OCI-LY1 (cell line): ENCODE data around the gene LOXL4.

Experiments
- H2AFZ ChIP-seq: fragments of 200-600 bp; sonication (generic), shearing (Covaris generic); 2 replicates; pipeline ENCODE4 v1.6.0; 2014; ENCODE audit warnings: antibody characterized with exemption, mild to moderate bottlenecking, low read length
- H3F3A ChIP-seq: fragments of 200-600 bp; sonication (generic), shearing (Covaris generic); 2 replicates; pipeline ENCODE4 v1.6.0; 2014; ENCODE audit warnings: mild to moderate bottlenecking, antibody characterized with exemption, low read length, moderate library complexity; ENCODE audit not compliant: insufficient read depth
- H3K27ac ChIP-seq: fragments of 200-600 bp; sonication (generic); 2 replicates; pipeline ENCODE4 v1.5.1; 2014; ENCODE audit warnings: low read length, mixed run types, mild to moderate bottlenecking, low read depth; ENCODE audit not compliant: poor library complexity, severe bottlenecking
- H3K27me3 ChIP-seq: fragments of 200-600 bp; sonication (generic); 2 replicates; pipeline ENCODE4 v1.6.0; 2014; ENCODE audit warnings: antibody characterized with exemption, mild to moderate bottlenecking, low read length, moderate library complexity; ENCODE audit not compliant: insufficient read depth
- H3K36me3 ChIP-seq: fragments of 200-600 bp; sonication (generic); 2 replicates; pipeline ENCODE4 v1.6.1; 2014; ENCODE audit warnings: mild to moderate bottlenecking, antibody characterized with exemption, low read length, moderate library complexity, mixed read lengths; ENCODE audit not compliant: insufficient read depth
- H3K4me1 ChIP-seq: fragments of 200-600 bp; sonication (generic); 2 replicates; pipeline ENCODE4 v1.5.1; 2014; ENCODE audit warnings: mild to moderate bottlenecking, low read length, moderate library complexity; ENCODE audit not compliant: insufficient read depth, severe bottlenecking
- H3K4me2 ChIP-seq: fragments of 200-600 bp; sonication (generic), shearing (Covaris generic); 2 replicates; pipeline ENCODE4 v1.6.1; 2014; ENCODE audit warnings: low read length
- H3K4me3 ChIP-seq: fragments of 200-600 bp; sonication (generic); 2 replicates; pipeline ENCODE4 v1.5.1; 2014; ENCODE audit warnings: low read length, low read depth, mild to moderate bottlenecking, mixed read lengths; ENCODE audit not compliant: poor library complexity, severe bottlenecking
- H3K79me2 ChIP-seq: fragments of 200-600 bp; shearing (Covaris generic); 2 replicates; pipeline ENCODE4 v1.6.1; 2016; ENCODE audit warnings: mixed run types, low read length, mixed read lengths; ENCODE audit not compliant: insufficient read depth
- H3K9ac ChIP-seq: fragments of 200-600 bp; sonication (generic), shearing (Covaris generic); 2 replicates; pipeline ENCODE4 v1.6.1; 2014; ENCODE audit warnings: mild to moderate bottlenecking, low read length, mixed read lengths
- H3K9me2 ChIP-seq: fragments of 200-600 bp; sonication (generic), shearing (Covaris generic); 2 replicates; pipeline ENCODE4 v1.6.1; 2014; ENCODE audit warnings: low read depth, mild to moderate bottlenecking, low read length, mixed read lengths
- H3K9me3 ChIP-seq: fragments of 200-600 bp; shearing (Covaris generic); 2 replicates; pipeline ENCODE4 v1.6.1; 2014; ENCODE audit warnings: low read length, mixed read lengths
- H4K20me1 ChIP-seq: fragments of 200-600 bp; sonication (generic), shearing (Covaris generic); 2 replicates; pipeline ENCODE4 v1.6.0; 2016; ENCODE audit warnings: mild to moderate bottlenecking, low read length; ENCODE audit not compliant: insufficient read depth
- CTCF ChIP-seq: fragments of 200-600 bp; sonication (generic), shearing (Covaris generic); IDR thresholded peaks from 2 replicates; pipeline ENCODE4 v1.5.1; 2017; ENCODE audit warnings: mild to moderate bottlenecking, antibody characterized with exemption, low read length, moderate library complexity, mixed read lengths
- EZH2 ChIP-seq: fragments of 200-600 bp; sonication (generic), shearing (Covaris generic); IDR thresholded peaks from 2 replicates; pipeline ENCODE4 v1.8.0; 2017; ENCODE audit warnings: borderline replicate concordance, mixed run types, mild to moderate bottlenecking, antibody characterized with exemption, low read length, moderate library complexity, mixed read lengths

Gene LOXL4

GRCh38 chr10:98208925-98209324, 59.1 kb downstream of the LOXL4 start:
- Histone ChIP-seq H3K36me3 (peaks cover 25% of the 10 kb centered on the region), H3K79me2 (no peaks in the 10 kb centered on the region)

GRCh38 chr10:98205351-98205750, 62.6 kb downstream of the LOXL4 start:
- Histone ChIP-seq H3K79me2 (no peaks in the 10 kb centered on the region), H4K20me1 (no peaks in the 10 kb centered on the region), H2AFZ (no peak overlapping the region), H3K4me2 (no peak overlapping the region), H3K36me3 (peaks cover 20% of the 10 kb centered on the region), H3K9me2 (no peaks in the 10 kb centered on the region), H3K9ac (no peak overlapping the region), H3K4me3 (no peak overlapping the region), H3K9me3 (no peaks in the 10 kb centered on the region), H3F3A (no peaks in the 10 kb centered on the region), H3K27ac (no peak overlapping the region), H3K4me1 (no peaks in the 10 kb centered on the region), H3K27me3 (no peaks in the 10 kb centered on the region)
- TF ChIP-seq EZH2, result no peak
- no peak for TF ChIP-seq CTCF

More at GRCh38 chr10:98208925-98209324, 59.1 kb downstream of the LOXL4 start:
- no peaks in the 10 kb centered on the region for H4K20me1 ChIP-seq
- no peaks in the 10 kb centered on the region for H3F3A ChIP-seq
- no peaks in the 10 kb centered on the region for H3K9me3 ChIP-seq
- H3K4me1 ChIP-seq, result no peaks in the 10 kb centered on the region
- no peak overlapping the region for H3K4me2 ChIP-seq
- H3K27me3 ChIP-seq, result no peaks in the 10 kb centered on the region
- no peak overlapping the region for H3K4me3 ChIP-seq
- H3K9me2 ChIP-seq, result no peaks in the 10 kb centered on the region
- no peak for TF ChIP-seq EZH2
- TF ChIP-seq CTCF, result no peak
- H3K9ac ChIP-seq, result no peak overlapping the region
- H3K27ac ChIP-seq, result no peak overlapping the region
- H2AFZ ChIP-seq, result no peak overlapping the region

GRCh38 chr10:98202378-98202777, 65.6 kb downstream of the LOXL4 start:
- H2AFZ ChIP-seq, result no peak overlapping the region
- no peaks in the 10 kb centered on the region; the same call in 1 of the 2 replicates for H3K36me3 ChIP-seq
- no peak overlapping the region for H3K4me3 ChIP-seq
- TF ChIP-seq CTCF, result no peak
- no peak for TF ChIP-seq EZH2
- H3K4me2 ChIP-seq, result no peak overlapping the region
- H4K20me1 ChIP-seq, result no peaks in the 10 kb centered on the region
- no peaks in the 10 kb centered on the region for H3K4me1 ChIP-seq
- H3K27ac ChIP-seq, result no peak overlapping the region
- no peaks in the 10 kb centered on the region for H3K9me2 ChIP-seq
- H3K9ac ChIP-seq, result no peak overlapping the region
- H3K79me2 ChIP-seq, result no peaks in the 10 kb centered on the region; the same call in 1 of the 2 replicates
- no peaks in the 10 kb centered on the region for H3K27me3 ChIP-seq
- H3F3A ChIP-seq, result no peaks in the 10 kb centered on the region
- no peaks in the 10 kb centered on the region for H3K9me3 ChIP-seq
